ENCODE results near the gene UQCRH.

UQCRH gene

GRCh38 chr1:46288485-46289133 lies 14.9 kb upstream of the UQCRH start:
- Histone ChIP-seq H3K4me3 (ENCODE audit: low read depth, low read length) (no peak overlapping the region), H3K27me3 (ENCODE audit: insufficient read depth, low read depth, severe bottlenecking) (no peaks in the 10 kb centered on the region), H3K36me3 (peaks cover 59% of the 10 kb centered on the region), H3K9me3 (ENCODE audit: severe bottlenecking) (no peaks in the 10 kb centered on the region), H3K27ac (no peak overlapping the region)
- DNase-seq, result no peak
- no peak for TF ChIP-seq CTCF (IDR thresholded peaks at IDR 0.05; ENCODE audit: low read depth, low read length)

GRCh38 chr1:46289134-46289494 lies 14.4 kb upstream of the UQCRH start:
- H3K27ac ChIP-seq, result no peak overlapping the region
- no peaks in the 10 kb centered on the region for H3K27me3 ChIP-seq (ENCODE audit: insufficient read depth, low read depth, severe bottlenecking)
- H3K36me3 ChIP-seq, result peaks cover 59% of the 10 kb centered on the region
- no peak for DNase-seq
- no peak for TF ChIP-seq CTCF (IDR thresholded peaks at IDR 0.05; ENCODE audit: low read depth, low read length)
- H3K9me3 ChIP-seq (ENCODE audit: severe bottlenecking), result no peaks in the 10 kb centered on the region
- H3K4me3 ChIP-seq (ENCODE audit: low read depth, low read length), result no peak overlapping the region

GRCh38 chr1:46289976-46290375 lies 13.5 kb upstream of the UQCRH start:
- peaks cover 57% of the 10 kb centered on the region for H3K36me3 ChIP-seq
- H3K27ac ChIP-seq, result no peak overlapping the region

GRCh38 chr1:46295306-46295705 lies 8.2 kb upstream of the UQCRH start:
- Histone ChIP-seq H3K4me3 (ENCODE audit: low read depth, low read length) (no peak overlapping the region), H3K27ac (no peak overlapping the region), H3K9me3 (ENCODE audit: severe bottlenecking) (no peaks in the 10 kb centered on the region), H3K27me3 (ENCODE audit: insufficient read depth, low read depth, severe bottlenecking) (no peaks in the 10 kb centered on the region), H3K36me3 (peaks cover 61% of the 10 kb centered on the region)
- no peak for TF ChIP-seq CTCF (IDR thresholded peaks at IDR 0.05; ENCODE audit: low read depth, low read length)
- DNase-seq, result no peak

More at GRCh38 chr1:46289976-46290375, 13.5 kb upstream of the UQCRH start:
- Histone ChIP-seq H3K4me3 (ENCODE audit: low read depth, low read length) (no peak overlapping the region), H3K27me3 (ENCODE audit: insufficient read depth, low read depth, severe bottlenecking) (no peaks in the 10 kb centered on the region), H3K9me3 (ENCODE audit: severe bottlenecking) (no peaks in the 10 kb centered on the region)
- TF ChIP-seq CTCF (IDR thresholded peaks at IDR 0.05; ENCODE audit: low read depth, low read length), result no peak
- no peak for DNase-seq

- H3K27me3 ChIP-seq (ENCODE audit: insufficient read depth, low read depth, severe bottlenecking), result no peaks in the 10 kb centered on the region
- no peaks in the 10 kb centered on the region for H3K9me3 ChIP-seq (ENCODE audit: severe bottlenecking)
- peaks cover 52% of the 10 kb centered on the region for H3K36me3 ChIP-seq
- DNase-seq, result no peak
- no peak for TF ChIP-seq CTCF (IDR thresholded peaks at IDR 0.05; ENCODE audit: low read depth, low read length)
- no peak overlapping the region for H3K27ac ChIP-seq
- no peak overlapping the region for H3K4me3 ChIP-seq (ENCODE audit: low read depth, low read length)
Observed at GRCh38 chr1:46298387-46298786, 5.1 kb upstream of the UQCRH start.
